Ascending aorta (tissue), 2 donors: ENCODE data around the gene COL4A2. TPM values are rescaled to one million over a fixed set of nuclear protein-coding genes. Genes with fewer than 3 reads are reported as not detected.

Experiments
- DNase-seq, 2 donors: peaks; one replicate each; pipeline ENCODE4 v3.0.0-alpha.2; 2019; ENCODE audit warnings: low spot score in 2 of 2
- H3K27ac ChIP-seq, 2 donors: fragments of 200-600 bp; sonication (generic); one replicate each; pipeline ENCODE4 v1.5.1; 2016 to 2017; ENCODE audit warnings: mild to moderate bottlenecking in 1 of 2
- H3K27me3 ChIP-seq: fragments of 200-600 bp; sonication (generic); one replicate; pipeline ENCODE4 v1.5.1; 2017
- H3K36me3 ChIP-seq, 2 donors: fragments of 200-600 bp; sonication (generic); one replicate each; pipeline ENCODE4 v1.5.1; 2016
- H3K4me1 ChIP-seq, 2 donors: fragments of 200-600 bp; sonication (generic); one replicate each; pipeline ENCODE4 v1.5.1; 2016 to 2017; ENCODE audit warnings: mild to moderate bottlenecking in 1 of 2
- H3K4me3 ChIP-seq, 2 donors: fragments of 200-600 bp; sonication (generic); one replicate each; pipeline ENCODE4 v1.5.1; 2016 to 2017; ENCODE audit warnings: mild to moderate bottlenecking in 1 of 2
- H3K9me3 ChIP-seq, 2 donors: fragments of 200-600 bp; sonication (generic); one replicate each; pipeline ENCODE4 v1.5.1; 2016
- CTCF ChIP-seq, 3 experiments: fragments of 200-600 bp in 2 of 3; fragments of 450-650 bp in 1 of 3; sonication (generic) in 2 of 3; IDR thresholded peaks; one replicate each; pipeline ENCODE4 v1.5.1; 2016 to 2019; ENCODE audit warnings: antibody characterized with exemption in 3 of 3, mild to moderate bottlenecking in 1 of 3, moderate library complexity in 1 of 3
- intact Hi-C: fragments of 100-400 bp; cut with DNase I; formaldehyde crosslinking; loops from one replicate; pipeline ENCODE4 v1.15.1; 2023
- total RNA-seq: library from RNA; depleted of rRNA; stranded (reverse); fragments of >200 nt; gene quantifications from one replicate; pipeline ENCODE4 v1.1.0, GENCODE V29; 2016

COL4A2 gene
- total RNA-seq, 1 donor from 2014 or later, result 1,227 TPM

GRCh38 chr13:110453797-110454196 is 146.7 kb downstream of the COL4A2 start:
- Histone ChIP-seq H3K27ac (no peak overlapping the region), H3K4me3 (no peak overlapping the region), H3K9me3 (no peaks in the 10 kb centered on the region), H3K4me1 (no peaks in the 10 kb centered on the region), H3K36me3 (peaks cover 74 to 80% of the 10 kb centered on the region in 2 donors), H3K27me3 (no peaks in the 10 kb centered on the region)
- no peak for TF ChIP-seq CTCF (IDR thresholded peaks at IDR 0.05)
- DNase-seq, result no peak
- intact Hi-C loops, result loop anchor here (10.0 kb wide), 1 partner anchor 261 kb away; the partner anchor contains the start of gene ING1

DNA sequence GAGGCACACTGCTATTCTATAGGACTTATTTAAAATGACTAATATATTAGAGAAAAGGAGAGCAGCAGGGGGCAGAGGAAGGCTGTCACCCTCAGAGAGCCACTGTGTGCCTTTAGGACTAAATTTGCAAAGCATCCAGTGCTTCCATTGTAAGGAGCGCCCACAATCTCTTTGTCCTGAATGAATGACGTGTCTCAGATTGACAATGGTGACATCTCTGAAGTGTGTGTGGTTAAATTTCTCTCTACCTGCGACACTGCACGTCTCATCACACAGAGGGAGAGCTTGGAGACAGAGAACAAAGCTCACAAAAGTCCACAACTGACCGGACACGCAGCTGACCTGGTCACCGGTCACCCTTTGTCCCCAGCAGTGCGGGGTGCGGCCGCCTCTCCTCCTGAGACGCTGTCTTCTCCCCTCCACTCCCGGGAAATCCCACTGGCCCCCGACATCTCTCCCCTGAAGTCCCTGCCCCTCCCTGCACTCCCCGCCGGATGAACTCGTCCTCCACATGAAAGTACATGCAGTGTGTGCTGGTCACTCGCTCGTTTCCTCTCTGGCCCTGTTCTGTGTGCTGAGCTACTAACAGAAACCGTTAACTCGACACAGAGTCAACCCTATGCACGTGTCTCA is 147.3 kb downstream of the COL4A2 start:
- Histone ChIP-seq H3K9me3 (no peaks in the 10 kb centered on the region), H3K4me3 (no peak overlapping the region), H3K27me3 (no peaks in the 10 kb centered on the region), H3K4me1 (no peaks in the 10 kb centered on the region), H3K27ac (no peak overlapping the region), H3K36me3 (peaks cover 74 to 80% of the 10 kb centered on the region in 2 donors)
- DNase-seq, result no peak
- intact Hi-C loops, result loop anchor here (10.0 kb wide), 1 partner anchor 260 kb away; the partner anchor contains the start of gene ING1
- no peak for TF ChIP-seq CTCF (IDR thresholded peaks at IDR 0.05)

DNA sequence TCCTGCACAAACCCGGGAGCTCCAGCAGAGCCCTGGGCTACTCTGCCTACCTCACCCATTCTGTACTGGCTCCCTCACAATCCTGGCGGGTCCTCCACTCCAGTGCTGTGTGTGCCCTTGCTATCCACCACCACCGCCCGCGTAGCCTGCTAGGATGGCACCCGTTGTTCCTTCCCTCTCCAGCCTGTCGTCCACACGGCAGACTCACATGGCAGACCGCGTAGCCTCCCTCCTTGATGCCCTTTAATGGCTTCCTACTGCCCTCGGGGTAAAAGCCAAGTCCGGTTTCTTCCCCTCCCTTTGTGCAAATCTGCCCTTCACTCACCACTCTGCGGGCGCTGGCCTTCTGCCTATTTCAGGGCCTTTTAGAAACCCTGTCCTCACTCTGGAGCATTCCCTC is 147.9 kb downstream of the COL4A2 start:
- Histone ChIP-seq H3K4me3 (no peak overlapping the region), H3K9me3 (no peaks in the 10 kb centered on the region), H3K4me1 (no peaks in the 10 kb centered on the region), H3K36me3 (peaks cover 74% of the 10 kb centered on the region in 2 donors), H3K27ac (no peak overlapping the region), H3K27me3 (no peaks in the 10 kb centered on the region)
- DNase-seq, result no peak
- intact Hi-C loops, result loop anchor here (5.0 to 10.0 kb wide), 2 partner anchors 52 to 260 kb away; partner anchors contain the start of gene ING1
- TF ChIP-seq CTCF (IDR thresholded peaks at IDR 0.05), result no peak

- intact Hi-C loops, result loop anchor here (5.0 to 10.0 kb wide), 2 partner anchors 52 to 259 kb away; partner anchors contain the start of gene ING1
- H3K27me3 ChIP-seq, result no peaks in the 10 kb centered on the region
- no peak for DNase-seq
- no peaks in the 10 kb centered on the region for H3K9me3 ChIP-seq
- H3K27ac ChIP-seq, result no peak overlapping the region
- peaks cover 71 to 74% of the 10 kb centered on the region in 2 donors for H3K36me3 ChIP-seq
- no peaks in the 10 kb centered on the region for H3K4me1 ChIP-seq
- no peak overlapping the region for H3K4me3 ChIP-seq
- no peak for TF ChIP-seq CTCF (IDR thresholded peaks at IDR 0.05)
Observed at GRCh38 chr13:110455444-110455843, 148.4 kb downstream of the COL4A2 start.

GRCh38 chr13:110455941-110456340 is 148.9 kb downstream of the COL4A2 start:
- Histone ChIP-seq H3K27me3 (no peaks in the 10 kb centered on the region), H3K9me3 (no peaks in the 10 kb centered on the region), H3K4me3 (no peak overlapping the region), H3K27ac (no peak overlapping the region), H3K4me1 (no peaks in the 10 kb centered on the region), H3K36me3 (peaks cover 71 to 74% of the 10 kb centered on the region in 2 donors)
- DNase-seq, result peak in 1 of 2 donors; percentile 84
- peak; percentile 67 to 75 (median 67) for TF ChIP-seq CTCF (IDR thresholded peaks at IDR 0.05)
- intact Hi-C loops, result loop anchor here (5.0 to 10.0 kb wide), 2 partner anchors 51 to 259 kb away; partner anchors contain the start of gene ING1
